Fibroblast of lung (primary cell): ENCODE data around the gene KDM4E. TPM values are rescaled to one million over a fixed set of nuclear protein-coding genes. Genes with fewer than 3 reads are reported as not detected.

ENCODE experiments used
- DNase-seq, 2 donors: peaks; one replicate each; pipeline versions ENCODE4 v3.0.0 to v3.0.0-alpha.2; 2010; ENCODE audit warnings: low read depth in 2 of 2
- H2AFZ ChIP-seq: 2 replicates; pipeline ENCODE4 v1.5.1; 2012; ENCODE audit warnings: low read length, control low read depth, inconsistent platforms
- H3K27ac ChIP-seq: 2 replicates; pipeline ENCODE4 v1.5.1; 2011; ENCODE audit warnings: low read length, control low read depth; ENCODE audit not compliant: insufficient read depth
- H3K27me3 ChIP-seq: 2 replicates; pipeline ENCODE4 v1.5.1; 2011; ENCODE audit warnings: mild to moderate bottlenecking, low read length; ENCODE audit not compliant: control insufficient read depth, insufficient read depth
- H3K36me3 ChIP-seq: 2 replicates; pipeline ENCODE4 v1.5.1; 2011; ENCODE audit warnings: low read length; ENCODE audit not compliant: control insufficient read depth, insufficient read depth
- H3K4me1 ChIP-seq: 2 replicates; pipeline ENCODE4 v1.5.1; 2011; ENCODE audit warnings: low read length; ENCODE audit not compliant: control insufficient read depth, insufficient read depth; ENCODE audit errors: extremely low read depth
- H3K4me2 ChIP-seq: 2 replicates; pipeline ENCODE4 v1.5.1; 2011; ENCODE audit warnings: low read length, control low read depth; ENCODE audit not compliant: insufficient read depth; ENCODE audit errors: extremely low read depth
- H3K4me3 ChIP-seq, 4 experiments: fragments of 200-600 bp in 1 of 4; sonication (generic) in 1 of 4; replicated peaks in 1 of 4; 2 replicates each; pipeline ENCODE4 v1.5.1; 2011 to 2016; ENCODE audit warnings: low read length in 4 of 4, low read depth in 3 of 4, mild to moderate bottlenecking in 3 of 4, control low read depth in 2 of 4, inconsistent platforms in 1 of 4, mixed read lengths in 1 of 4; ENCODE audit not compliant: insufficient read depth in 1 of 4; ENCODE audit errors: control extremely low read depth in 1 of 4
- H3K79me2 ChIP-seq: 2 replicates; pipeline ENCODE4 v1.5.1; 2012; ENCODE audit warnings: mild to moderate bottlenecking, low read length, inconsistent platforms; ENCODE audit not compliant: control insufficient read depth, insufficient read depth
- H3K9ac ChIP-seq: 2 replicates; pipeline ENCODE4 v1.5.1; 2011; ENCODE audit warnings: mild to moderate bottlenecking, low read length, control low read depth; ENCODE audit not compliant: insufficient read depth
- H3K9me3 ChIP-seq: 2 replicates; pipeline ENCODE4 v1.5.1; 2012; ENCODE audit warnings: low read depth, low read length; ENCODE audit not compliant: control insufficient read depth, insufficient read depth
- H4K20me1 ChIP-seq: 2 replicates; pipeline ENCODE4 v1.5.1; 2011; ENCODE audit warnings: low read length; ENCODE audit not compliant: control insufficient read depth, insufficient read depth; ENCODE audit errors: extremely low read depth
- CTCF ChIP-seq, 2 donors: IDR thresholded peaks in 1 of 2; conservative IDR thresholded peaks in 1 of 2; 1 replicate in 1 of 2; 2 replicates in 1 of 2; pipeline ENCODE4 v1.5.1; 2011 to 2012; ENCODE audit warnings: low read length in 2 of 2, control low read depth in 1 of 2, inconsistent platforms in 1 of 2, low read depth in 1 of 2, mild to moderate bottlenecking in 1 of 2
- EZH2 ChIP-seq: IDR thresholded peaks from 2 replicates; pipeline ENCODE4 v1.5.1; 2012; ENCODE audit warnings: low read length, control low read depth, mild to moderate bottlenecking; ENCODE audit errors: missing control alignments
- polyA plus RNA-seq, 2 donors: library from polyadenylated mRNA; depleted of rRNA in 1 of 2; stranded (reverse) in 1 of 2; unstranded in 1 of 2; fragments of >200 nt; gene quantifications; 2 replicates each; pipeline ENCODE4 v1.2.1, GENCODE V29; 2011 to 2012; ENCODE audit warnings: missing spikeins in 1 of 2
- total RNA-seq: library from RNA; depleted of rRNA; stranded (reverse); fragments of >200 nt; gene quantifications from 2 replicates; pipeline ENCODE4 v1.2.1, GENCODE V29; 2014

The KDM4E gene
- total and polyA plus RNA-seq, 2 donors (not counting 1 experiment from before 2014, with no cell fraction given) = not detected

- no peak overlapping the region for H3K4me2 ChIP-seq
- H3K4me3 ChIP-seq = no peak overlapping the region
Observed at GRCh38 chr11:95072948-95073347, 47.9 kb downstream of the KDM4E start.

DNA sequence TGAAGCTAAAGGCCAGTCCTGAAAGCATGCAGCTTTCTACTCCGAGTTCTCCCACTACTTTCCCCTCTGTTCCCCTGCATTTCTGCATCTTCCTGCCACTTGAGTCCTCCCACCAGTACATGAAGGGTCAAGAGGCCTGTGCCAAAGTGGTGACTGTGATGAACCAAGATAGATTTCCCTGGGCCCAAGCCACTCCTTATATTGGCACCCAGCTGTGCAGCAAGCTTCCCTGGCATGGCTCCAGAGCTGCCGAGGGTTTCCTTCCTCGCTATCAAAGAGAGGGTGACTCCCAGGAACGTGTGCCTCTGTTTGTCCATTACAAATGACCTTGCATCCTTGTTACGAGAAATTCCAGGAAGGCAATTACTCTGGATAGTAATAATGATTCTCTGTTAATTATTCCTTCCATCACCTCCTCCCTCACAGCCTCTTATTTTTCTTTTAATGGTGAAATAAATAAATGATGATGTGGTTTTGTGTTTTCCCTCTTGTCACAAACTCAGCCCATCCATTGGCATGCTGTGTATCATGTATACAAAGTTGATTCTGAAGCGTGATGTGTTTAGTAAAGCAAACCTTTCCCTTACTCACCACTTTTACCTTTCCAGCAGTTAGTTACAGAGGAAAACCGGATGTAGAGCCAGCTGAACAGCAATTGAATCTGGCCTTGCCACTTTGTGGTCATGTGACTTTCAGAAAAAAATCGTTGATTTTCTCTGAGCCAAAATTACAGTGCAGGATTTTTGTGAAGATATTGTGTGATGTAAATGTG, 49.9 kb downstream of the KDM4E start:
- no peak for TF ChIP-seq CTCF (conservative IDR thresholded peaks at IDR 0.05 in 1 of 2, IDR thresholded peaks at IDR 0.05 in 1 of 2; ENCODE audit: low read depth in 1 of 2, low read length in 2 of 2)
- TF ChIP-seq EZH2 = no peak
- Histone ChIP-seq H3K4me3 (no peak overlapping the region), H3K9ac (no peak overlapping the region)

More at GRCh38 chr11:95072948-95073347, 47.9 kb downstream of the KDM4E start:
- DNase-seq = no peak
- Histone ChIP-seq H3K27me3 (no peaks in the 10 kb centered on the region), H3K4me1 (peaks cover 11% of the 10 kb centered on the region), H3K9me3 (no peaks in the 10 kb centered on the region), H3K27ac (no peak overlapping the region), H2AFZ (no peak overlapping the region), H3K36me3 (no peaks in the 10 kb centered on the region), H4K20me1 (no peaks in the 10 kb centered on the region), H3K9ac (no peak overlapping the region), H3K79me2 (peaks cover 10% of the 10 kb centered on the region)
- TF ChIP-seq CTCF (conservative IDR thresholded peaks at IDR 0.05 in 1 of 2, IDR thresholded peaks at IDR 0.05 in 1 of 2; ENCODE audit: low read depth in 1 of 2, low read length in 2 of 2) (no peak), EZH2 (no peak)

GRCh38 chr11:95076416-95076815, 51.4 kb downstream of the KDM4E start:
- peak; percentile 87 to 98 for DNase-seq
- Histone ChIP-seq H3K9me3 (no peaks in the 10 kb centered on the region), H3K27me3 (no peaks in the 10 kb centered on the region), H2AFZ (no peak overlapping the region), H3K4me2 (no peak overlapping the region), H4K20me1 (no peaks in the 10 kb centered on the region), H3K36me3 (no peaks in the 10 kb centered on the region), H3K4me1 (peaks cover 8% of the 10 kb centered on the region), H3K27ac (no peak overlapping the region), H3K9ac (no peak overlapping the region), H3K4me3 (no peak overlapping the region), H3K79me2 (no peaks in the 10 kb centered on the region)
- no peak for TF ChIP-seq EZH2
- TF ChIP-seq CTCF (conservative IDR thresholded peaks at IDR 0.05 in 1 of 2, IDR thresholded peaks at IDR 0.05 in 1 of 2; ENCODE audit: low read depth in 1 of 2, low read length in 2 of 2) = no peak

More for the DNA sequence above, 49.9 kb downstream of the KDM4E start:
- no peaks in the 10 kb centered on the region for H3K9me3 ChIP-seq
- H2AFZ ChIP-seq = no peak overlapping the region
- H3K27me3 ChIP-seq = no peaks in the 10 kb centered on the region
- peaks cover 8% of the 10 kb centered on the region for H3K4me1 ChIP-seq
- peak in 1 of 2 donors; percentile 38 for DNase-seq
- no peaks in the 10 kb centered on the region for H4K20me1 ChIP-seq
- no peak overlapping the region for H3K27ac ChIP-seq
- peaks cover 2% of the 10 kb centered on the region for H3K79me2 ChIP-seq
- H3K4me2 ChIP-seq = no peak overlapping the region
- H3K36me3 ChIP-seq = no peaks in the 10 kb centered on the region
